HK-2 (cell line): Measurements from ENCODE around the gene CPEB1.

Experiments
- DNase-seq: peaks from one replicate; pipeline ENCODE4 v3.0.0-alpha.2; 2018; ENCODE audit not compliant: unreplicated experiment

Gene CPEB1

DNA sequence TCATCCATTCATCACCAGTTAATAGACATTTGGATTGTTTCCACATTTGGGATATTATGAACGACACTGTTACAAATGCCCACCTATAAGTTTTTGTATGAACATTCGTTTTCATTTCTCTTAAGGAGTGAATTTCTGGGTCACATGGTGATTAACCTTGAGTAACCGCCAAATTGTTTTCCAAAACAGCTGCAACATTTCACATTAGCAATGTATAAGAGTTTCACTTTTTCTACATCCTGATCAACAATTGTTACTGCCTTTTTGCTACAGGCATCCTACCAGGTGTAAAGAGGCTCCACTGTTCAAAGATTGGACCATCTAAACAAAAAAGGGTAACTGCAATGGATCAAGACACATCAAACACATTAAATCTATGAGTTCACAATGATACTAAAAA, 52.0 kb downstream of the CPEB1 start:
- no peak for DNase-seq

DNA sequence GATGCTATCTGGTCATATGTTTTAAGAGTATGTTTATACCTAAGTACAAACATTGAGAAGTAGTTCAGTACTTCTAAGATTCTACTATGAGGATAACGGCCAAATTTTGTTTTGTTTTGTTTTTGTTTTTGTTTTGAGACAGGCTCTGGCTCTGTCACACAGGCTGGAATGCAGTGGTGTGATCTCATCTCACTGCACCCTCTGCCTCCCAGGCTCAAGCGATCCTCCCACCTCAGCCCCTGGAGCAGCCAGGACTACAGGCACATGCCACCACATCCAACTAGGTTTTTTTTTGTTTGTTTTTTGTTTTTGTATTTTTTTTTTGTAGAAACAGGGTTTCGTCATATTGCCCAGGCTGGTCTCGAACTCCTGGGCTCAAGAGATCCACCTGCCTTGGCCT, 59.4 kb downstream of the CPEB1 start:
- DNase-seq, result no peak

DNA sequence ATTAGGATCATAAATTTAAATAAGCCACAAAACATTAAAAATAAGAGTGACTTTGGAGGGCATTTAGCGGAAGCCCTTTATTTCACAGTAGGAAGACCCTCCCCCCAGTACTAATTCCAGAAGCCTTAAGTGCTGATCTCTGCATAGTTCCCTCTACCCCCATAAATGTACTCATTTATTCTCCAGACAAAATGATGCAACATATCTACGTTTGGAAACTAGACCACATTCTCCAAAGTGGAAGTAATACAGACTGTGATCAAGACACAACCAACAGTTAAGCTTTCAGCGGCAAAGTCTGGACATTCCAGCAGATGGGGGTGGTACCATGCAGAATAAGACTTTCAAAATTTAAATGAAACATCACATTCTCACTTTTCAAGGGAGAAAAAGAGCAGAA, 62.1 kb downstream of the CPEB1 start:
- no peak for DNase-seq

DNA sequence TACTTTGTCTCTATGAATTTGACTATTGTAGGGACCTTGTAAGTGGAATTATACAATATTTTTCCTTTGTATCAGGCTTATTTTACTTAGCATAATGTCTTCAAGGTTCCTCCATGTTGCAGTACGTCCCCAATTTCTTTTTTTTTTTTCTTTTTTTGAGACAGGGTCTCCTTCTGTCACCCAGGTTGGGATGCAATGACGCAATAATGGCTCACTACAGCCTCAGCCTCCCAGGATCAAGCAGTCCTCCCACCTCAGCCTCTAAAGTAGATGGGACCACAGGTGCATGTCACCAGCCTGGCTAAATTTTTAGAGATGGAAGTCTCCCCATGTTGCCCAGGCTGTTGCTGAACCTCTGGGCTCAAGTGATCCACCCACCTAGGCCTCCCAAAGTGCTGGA, 66.5 kb downstream of the CPEB1 start:
- DNase-seq, result no peak

DNA sequence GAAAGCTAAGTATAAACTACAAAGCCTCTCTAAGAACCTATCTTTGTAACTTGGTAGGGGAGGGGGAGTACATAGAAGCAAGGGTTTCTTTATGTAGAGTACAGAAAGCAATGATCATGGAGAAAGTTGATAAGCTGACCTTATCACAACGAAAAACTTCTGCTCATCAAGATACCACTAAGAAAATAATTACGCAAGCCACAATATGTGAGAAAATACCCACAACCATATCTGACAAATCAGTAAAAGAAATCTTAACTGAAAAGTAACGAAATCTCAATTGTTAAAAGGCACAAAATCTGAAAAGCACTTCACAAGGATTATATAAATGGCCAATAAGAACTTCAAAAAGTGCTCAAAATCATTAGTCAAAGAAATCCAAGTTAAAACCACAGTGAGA, 71.8 kb downstream of the CPEB1 start:
- no peak for DNase-seq

DNA sequence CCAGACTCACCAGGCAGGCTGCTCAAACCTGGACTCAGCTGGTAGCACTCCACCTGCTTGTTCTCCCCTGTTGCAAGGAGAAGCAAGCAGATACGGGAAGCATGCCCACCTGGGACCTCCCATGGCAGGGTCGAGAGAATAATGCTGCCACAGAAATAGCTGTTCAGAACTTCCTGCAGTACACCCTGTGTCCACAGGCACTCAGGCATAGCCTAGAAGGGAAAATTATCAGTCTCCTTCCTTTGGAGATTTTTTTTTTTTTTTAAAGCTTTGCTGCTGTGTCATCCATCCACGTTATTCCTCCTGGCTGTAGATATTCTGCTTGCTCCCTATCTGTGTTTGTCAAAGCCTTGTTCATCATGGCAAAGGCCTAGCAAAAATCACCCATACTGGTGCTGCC, 74.2 kb downstream of the CPEB1 start:
- DNase-seq, result no peak

DNA sequence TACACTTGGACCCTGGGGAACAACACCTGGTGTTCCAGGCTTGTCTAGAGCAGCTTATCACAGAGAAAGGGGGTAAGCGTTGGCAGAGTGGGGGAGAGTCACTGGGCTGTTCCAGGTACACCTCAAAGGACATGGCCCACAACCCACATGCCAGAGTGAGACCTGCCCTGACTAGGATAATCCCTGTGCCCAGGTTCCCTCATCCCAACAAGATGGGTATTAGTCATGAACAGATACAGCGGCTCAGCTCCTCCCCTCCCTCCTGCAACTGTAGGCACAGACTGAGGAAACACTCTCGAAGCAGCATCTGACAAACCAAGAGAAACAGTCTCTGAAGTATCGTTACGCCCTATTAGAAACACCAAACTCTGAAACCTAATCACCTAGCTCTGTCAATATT, 74.9 kb downstream of the CPEB1 start:
- DNase-seq, result peak; percentile 10

DNA sequence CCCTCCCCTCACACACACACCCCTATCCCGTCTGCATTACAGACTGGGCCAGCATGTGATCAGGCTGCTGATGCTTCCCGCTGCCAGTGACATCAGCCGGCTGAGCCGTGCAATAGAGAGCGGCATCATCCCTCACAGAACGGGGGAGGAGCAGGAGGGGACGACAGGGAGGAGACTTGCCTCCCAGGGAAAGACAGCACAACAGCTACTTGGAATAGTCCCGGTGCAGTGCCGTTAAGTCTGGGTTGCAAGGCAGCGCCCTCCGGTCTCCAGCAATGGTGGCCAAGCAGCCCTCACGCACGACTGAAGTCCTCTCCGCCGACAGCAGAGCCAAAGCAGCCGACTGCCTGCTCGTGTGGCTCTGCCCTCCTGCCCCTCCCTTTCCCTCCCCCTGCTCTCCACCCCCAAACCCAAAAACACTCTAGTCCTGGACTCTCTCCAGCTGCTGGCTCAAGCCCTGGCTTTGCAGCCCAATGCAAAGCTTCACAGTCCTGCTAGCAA, 75.4 kb downstream of the CPEB1 start:
- peak; percentile 18 for DNase-seq

DNA sequence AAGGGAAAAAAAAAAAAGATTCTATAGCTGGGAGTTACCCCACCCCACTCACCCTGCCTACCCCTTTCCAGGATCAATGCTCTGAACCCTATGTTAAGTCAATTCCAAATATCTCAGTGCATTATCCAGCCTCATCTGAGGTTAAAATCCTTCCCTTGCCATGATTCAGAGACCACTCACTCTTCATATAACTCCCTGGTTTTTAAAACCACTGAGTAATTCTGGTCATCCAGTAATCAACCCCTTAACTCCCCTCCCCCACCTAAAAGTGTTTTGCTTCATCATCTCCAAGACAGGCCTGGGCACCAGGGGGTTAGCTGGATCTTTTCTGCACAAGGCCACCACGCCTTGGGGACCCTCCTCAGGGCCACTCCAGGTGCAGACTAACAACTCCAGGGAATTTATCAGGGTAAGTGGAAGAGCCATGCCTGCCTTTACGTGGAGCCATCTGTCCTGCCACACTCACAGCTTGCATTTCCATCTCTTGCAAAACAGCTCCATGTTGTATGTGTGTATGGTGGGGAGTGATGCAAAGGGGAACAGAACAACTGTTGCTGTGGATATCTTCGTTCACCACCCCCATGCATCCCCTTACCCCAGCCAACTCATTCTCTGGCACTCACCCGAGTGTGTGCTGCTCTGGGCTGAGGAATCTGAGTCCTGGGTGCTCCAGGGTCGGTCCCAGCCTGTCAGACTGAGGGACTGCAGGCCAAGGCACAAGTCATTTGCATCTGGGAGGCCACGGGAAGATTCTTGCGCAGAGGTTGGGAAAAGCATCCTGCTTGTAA, 76.2 kb downstream of the CPEB1 start:
- DNase-seq, result peak; percentile 5

DNA sequence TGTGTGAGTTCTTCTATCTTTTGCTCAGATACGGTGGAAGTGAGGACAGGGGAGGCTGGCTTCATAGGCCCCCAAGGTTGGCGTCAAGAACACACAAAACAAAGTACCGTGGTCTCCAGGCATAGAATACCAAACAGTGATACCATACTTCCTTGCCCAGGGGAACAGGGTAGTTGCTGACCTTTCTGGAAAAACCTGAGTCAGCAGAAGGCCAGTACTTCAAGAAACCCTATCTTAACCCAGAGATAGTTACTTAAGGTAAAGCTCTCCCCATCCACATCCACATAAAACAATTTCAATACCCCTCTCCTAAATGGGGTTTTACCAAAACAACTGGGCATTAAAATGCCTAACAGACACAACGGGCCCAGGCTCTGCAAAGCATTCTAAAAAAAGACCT, 77.3 kb downstream of the CPEB1 start:
- DNase-seq, result no peak

DNA sequence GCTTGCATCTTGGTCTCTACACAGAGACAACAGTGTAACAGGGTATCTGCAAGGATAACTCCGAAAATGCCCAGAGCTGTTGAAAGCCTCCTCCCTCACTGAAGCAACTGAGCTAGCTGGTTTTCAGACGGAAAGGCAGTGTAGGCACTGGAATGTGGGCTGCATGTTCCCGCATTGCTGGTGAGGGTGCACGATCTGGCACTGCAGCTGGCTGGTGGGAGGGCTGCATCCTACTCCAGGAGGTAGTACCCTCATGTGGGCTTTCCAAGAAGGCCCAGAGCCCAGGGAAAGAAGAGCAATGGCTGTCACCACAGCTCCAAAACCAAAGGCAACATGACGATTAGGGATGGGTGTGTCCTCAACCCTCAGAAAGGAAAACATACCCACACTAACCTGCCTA, 78.2 kb downstream of the CPEB1 start:
- DNase-seq, result no peak

DNA sequence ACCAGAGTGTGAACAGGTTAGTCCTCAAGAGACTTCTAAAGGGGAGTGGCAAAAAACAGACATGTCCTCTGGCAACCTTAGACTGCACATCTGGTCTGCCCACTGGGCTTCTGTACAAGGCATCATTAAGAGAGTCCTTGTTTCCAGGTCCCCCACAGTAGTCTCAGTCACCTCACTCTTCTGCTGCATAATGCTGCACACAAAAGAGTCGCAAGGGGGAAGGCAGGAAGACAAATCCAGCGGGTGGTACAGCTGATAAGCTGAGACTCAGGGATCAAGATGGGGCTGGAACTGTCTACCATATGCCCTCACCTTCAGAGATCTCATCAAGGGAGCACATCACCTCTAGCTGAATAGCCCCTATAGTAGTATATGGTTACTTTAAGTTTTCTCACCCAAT, 79.5 kb downstream of the CPEB1 start:
- DNase-seq, result no peak

DNA sequence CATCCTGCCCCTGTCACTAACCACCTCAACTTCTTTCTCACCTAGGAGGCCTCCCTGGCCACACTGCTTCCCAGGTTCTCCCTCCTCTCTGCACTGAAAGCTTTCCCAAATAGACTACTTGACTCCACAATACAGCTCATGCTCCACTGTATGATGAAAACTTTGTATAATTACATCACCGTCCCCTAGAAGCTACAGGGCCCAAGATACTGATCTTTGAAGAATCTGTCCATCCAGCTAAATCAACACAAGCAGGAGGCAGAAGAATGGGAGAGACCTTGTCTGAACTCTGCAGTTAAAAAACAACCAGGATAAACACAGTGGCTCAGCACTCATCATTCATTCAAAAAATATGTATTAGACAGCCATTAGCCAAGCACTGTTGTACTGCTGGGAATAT, 80.5 kb downstream of the CPEB1 start:
- no peak for DNase-seq

DNA sequence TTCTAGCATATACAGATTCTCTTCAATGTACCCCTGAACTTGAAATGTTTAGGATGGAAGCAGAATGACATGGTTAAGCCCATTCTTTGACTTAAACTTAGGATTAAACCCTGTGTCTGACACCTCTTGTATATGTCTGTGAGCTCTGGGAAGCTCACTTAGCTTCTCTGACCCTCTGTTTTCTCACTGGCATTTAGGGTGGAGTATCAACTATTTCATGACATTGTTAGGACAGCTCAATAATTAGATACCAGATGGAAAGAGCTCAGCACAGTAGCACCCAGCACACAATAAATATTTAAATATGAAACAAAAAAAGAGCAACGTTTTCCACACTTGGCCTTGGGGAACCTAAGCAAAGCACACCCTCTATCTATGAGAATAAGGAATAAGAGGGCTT, 88.7 kb downstream of the CPEB1 start:
- no peak for DNase-seq

DNA sequence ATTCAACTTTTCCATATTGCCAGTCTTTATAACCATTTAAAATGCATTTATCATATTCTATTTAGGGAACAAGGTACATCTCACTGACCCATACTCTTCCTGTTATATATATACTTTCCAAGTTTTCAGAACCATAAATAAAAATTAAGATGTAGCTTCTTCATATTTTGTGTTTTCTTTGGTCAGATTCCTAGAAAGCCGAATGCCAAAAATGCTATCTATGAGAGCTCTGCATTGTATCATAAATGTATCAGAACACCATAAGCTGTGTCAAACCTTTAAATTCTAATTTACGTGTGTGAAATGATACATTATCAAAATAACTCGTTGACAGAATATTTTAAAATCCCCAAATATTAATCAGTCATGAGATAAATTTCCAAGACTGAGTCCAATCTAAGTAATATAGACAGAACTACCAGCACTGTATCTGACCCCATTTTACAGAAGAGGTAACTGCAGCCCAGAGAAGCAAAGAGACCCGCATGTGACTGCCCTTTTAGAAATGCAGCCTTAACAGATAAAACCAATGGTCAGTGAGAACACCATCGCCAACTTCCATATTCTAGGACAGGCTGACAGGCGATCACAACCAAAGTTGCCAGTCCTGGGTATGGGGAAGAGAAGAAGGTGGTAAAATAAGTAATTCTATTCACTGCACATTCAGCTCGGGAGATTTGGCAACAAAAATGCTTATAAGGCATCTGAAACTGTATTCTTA, 90.7 kb downstream of the CPEB1 start:
- no peak for DNase-seq

DNA sequence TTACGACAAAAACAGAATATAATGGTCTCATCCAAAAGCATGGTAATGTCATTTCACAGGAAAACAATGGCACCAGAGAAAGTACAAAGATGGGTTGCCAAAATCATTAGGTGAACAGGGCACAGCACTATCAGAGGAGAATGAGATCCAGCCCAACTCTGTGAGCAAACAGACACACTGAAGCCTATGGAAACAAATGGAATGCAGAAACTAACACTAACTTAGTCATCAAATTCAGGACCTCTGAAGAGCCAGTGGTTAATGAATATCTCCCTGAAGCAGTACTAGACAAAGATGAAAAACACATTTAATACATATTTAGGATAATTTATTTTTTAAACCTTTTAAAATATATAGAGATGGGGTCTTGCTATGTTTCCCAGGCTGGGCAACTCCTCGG, 92.3 kb downstream of the CPEB1 start:
- no peak for DNase-seq

DNA sequence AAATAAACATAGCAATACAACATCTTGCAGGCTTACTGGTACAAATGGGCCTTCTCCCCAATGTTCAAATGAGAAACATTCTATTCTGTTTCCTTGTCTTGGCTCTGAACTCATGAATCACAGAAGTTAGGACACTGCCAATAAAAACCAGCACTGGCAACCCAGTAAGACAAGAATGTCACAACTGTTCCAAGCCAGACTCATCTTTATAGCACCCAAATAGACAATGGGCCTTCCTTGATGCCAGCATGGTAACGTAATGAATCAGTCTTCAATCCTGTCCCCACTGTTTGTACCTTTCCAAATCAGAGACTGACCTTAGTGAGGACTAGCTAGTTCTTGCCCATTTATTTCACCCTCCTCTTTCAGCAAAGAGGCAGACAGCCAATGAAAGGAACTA, 92.8 kb downstream of the CPEB1 start:
- no peak for DNase-seq

DNA sequence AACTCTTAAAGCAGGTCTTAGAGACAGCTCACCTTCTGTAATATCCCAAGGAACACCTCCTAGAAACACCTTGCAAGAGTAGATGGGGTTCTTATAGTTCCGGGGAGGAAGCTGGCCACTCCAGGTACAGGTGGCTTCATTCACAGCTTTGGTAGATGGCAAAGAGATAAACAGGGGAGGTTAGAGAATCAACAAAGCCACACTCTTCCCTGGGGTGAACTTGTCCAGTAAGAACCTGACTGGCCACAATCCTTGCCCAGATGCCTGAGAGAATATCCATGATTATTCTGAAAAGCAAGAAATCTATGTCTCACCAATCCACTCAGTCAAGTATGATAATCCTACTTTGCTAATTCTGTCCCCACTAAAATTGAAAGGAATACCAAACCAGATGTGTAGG, 93.3 kb downstream of the CPEB1 start:
- no peak for DNase-seq

DNA sequence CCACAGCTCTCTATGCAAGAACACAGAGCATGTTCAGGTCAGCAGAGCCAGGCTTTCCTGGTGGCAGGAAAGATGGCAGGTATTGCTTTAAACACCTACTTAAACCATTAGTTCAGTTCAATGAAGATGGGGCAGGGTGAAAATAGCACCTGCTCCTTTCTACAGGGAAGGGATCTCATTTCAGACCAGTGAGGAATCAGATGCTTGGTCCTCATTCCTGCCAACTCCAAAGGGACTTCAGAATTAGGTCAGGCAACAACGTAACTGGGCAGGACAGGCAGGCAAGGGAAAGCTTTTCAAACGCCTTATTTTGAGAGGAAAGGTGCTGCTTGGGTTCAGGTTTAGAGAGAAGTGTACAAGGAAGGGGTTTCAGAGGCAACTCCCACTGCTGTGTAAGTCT, 94.3 kb downstream of the CPEB1 start:
- DNase-seq, result no peak

DNA sequence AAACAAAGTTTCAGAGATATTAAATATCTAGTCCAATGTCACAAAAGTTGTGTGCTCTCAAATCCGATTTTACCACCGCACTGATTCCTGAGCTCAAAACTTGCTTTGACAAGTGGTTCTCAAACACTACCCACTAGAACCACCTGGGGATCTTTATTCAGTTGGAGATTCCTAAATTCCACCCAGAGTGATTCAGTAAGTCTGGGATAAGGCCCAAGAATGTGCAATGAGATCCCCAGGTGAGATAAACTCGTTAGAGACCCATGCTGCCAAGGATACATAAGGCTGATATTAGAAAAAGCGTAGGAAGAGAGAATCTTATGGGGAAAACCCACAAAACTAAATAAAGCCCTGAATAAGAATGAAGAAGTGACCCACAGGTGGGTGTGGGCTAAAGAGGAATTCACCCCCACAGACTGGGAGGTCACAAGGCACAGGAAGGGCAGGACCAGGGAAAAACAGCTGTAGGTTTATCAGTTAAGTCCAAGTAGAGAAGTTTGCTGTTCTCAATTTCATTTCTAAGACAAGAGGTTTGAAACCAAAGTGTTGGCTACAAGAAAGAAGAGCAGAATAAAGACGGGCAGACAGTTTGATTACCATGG, 95.4 kb downstream of the CPEB1 start:
- DNase-seq, result no peak

DNA sequence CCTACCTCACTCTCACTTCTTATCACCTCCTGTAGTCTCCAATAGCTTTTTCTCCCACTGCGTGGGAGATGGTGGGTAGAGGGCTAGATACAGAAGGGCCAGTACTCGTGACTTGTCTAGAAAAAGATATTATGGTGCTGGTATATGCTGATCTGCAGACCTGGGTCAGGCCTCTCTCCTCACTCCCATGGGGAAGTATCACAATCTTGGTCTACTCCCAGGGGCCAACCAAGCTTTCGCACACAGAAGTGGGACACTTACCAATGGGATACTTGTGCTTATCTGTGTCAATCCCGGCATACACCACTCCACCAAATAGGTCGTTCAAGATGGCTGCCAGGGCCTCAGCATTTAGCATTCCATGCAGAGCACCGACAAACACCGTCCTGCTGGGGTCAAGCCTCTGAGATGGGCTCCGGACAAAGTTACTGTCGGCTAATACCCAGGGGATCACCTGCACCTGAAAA, 97.9 kb downstream of the CPEB1 start:
- DNase-seq, result no peak

DNA sequence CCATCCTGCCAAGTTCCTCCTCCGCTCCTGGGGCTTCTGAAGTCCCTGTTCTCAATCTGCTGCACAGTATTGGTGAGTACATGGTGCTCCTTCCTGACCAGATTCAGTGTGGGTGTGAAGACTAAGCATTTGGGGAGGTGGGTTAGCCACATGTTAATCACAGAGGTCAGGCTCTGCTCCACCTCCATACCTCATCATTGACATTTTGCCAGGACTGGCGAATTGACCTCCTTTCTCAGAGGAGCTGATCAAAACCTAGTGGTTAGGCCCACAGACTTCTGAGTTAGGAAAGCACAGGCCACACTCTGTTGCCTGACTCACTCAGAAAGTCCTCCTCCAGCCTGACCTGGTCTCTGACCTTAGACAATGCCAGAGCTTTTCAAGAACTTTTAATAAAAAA, 98.5 kb downstream of the CPEB1 start:
- no peak for DNase-seq

DNA sequence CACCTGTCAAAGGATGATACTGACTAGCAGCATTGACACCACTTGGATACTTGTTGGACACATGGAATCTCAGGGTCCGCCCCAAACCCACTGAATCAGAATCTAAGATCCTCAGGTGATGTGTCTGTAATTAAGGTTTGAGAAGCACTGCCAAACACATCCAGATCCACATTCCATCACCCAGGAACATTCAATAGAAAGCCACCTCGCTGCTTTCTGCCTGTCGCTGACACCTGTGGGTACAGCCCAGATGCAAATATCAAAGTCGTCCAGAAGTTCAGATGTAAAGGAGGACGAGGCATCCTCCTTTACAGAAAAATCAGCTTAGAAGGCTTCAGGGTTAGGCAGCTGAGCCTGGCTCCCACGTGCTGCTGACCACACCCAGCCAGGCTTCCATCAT, 101.7 kb downstream of the CPEB1 start:
- DNase-seq, result no peak
